ENCODE results near the gene UAP1.

- no peak for TF ChIP-seq POLR2AphosphoS5 (IDR thresholded peaks at IDR 0.05; ENCODE audit: borderline replicate concordance, low read depth, low read length)
- no peak for TF ChIP-seq EZH2 (IDR thresholded peaks at IDR 0.05)
- no peak for TF ChIP-seq FOXP2 (optimal IDR thresholded peaks at IDR 0.05; ENCODE audit: control extremely low read depth, extremely low read length, insufficient read depth)
These were observed 28.6 kb downstream of the UAP1 start for GRCh38 chr1:162590101-162590500.
